NCI-H1436 (cell line): Measurements from ENCODE around the gene SUOX.
"Not testable (repeated sequence)": the region's sequence is repeated elsewhere in the genome, so short reads cannot be mapped to it uniquely, and the experiment has no call there.

Experiments
- DNase-seq: peaks from one replicate; lab custom pipeline; 2025; lab: John Stamatoyannopoulos, UW

SUOX gene

DNA sequence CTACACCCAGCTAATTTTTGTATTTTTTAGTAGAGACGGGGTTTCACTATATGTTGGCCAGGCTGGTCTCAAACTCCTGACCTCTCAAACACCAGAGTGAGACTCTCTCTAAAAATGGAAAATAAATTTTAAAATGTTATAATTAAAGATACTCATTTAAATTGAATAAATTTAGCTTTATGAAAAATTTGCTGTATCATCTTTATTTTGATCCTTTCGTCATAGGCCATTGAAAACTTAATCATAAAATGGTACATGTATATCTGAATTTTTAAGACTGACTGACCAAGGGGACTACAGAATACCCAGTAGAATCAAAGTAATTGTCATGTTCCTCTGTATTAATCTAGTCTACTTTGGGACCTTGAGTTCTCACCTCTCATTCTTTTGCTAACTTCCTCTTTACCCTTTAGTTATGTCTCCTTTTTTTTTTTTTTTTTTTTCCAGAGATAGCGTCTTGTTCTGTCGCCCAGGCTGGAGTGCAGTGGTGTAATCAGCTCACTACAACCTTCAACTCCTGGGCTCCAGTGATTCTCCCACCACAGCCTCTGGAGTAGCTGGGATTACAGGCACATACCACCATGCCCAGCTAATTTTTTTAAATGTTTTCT lies 13.7 kb upstream of the SUOX start:
- no peak for DNase-seq

DNA sequence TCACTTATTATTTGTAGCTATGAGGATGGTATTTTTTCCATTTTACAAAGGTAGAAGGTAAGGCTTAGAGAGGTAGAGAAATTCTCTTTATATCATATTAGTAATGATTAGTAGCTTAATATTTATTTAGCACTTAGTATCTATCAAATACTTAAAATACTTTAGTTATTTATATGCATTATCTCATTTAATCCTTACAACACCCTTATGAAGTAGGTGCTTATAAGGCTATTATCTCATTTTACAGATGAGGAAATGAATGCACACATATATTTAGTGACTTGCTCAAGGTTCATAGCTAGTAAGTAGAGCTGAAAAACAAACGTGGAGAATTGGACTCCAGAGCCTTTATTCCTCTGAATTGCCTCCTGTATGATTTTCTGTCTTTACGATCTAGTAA lies 12.2 kb upstream of the SUOX start:
- DNase-seq: no peak

DNA sequence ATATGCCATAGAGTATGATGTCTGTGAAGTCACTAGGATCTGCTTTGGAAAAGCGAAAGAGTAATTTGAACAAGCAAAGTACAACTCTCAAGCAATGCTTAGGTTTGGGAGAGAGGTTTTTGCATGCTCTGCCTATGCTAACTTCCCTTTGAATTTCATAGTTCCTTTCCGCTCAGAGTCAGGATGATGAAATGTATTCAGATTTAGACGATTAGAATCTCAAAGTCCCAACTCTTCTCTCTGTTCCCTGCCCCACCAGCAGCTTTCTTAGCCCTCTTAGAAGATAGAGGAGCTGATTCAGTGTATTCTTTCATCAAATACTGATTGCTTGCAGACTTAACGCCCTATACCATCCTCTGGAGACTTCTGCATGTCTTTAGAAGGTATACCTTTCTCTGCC lies 11.7 kb upstream of the SUOX start:
- no peak for DNase-seq

DNA sequence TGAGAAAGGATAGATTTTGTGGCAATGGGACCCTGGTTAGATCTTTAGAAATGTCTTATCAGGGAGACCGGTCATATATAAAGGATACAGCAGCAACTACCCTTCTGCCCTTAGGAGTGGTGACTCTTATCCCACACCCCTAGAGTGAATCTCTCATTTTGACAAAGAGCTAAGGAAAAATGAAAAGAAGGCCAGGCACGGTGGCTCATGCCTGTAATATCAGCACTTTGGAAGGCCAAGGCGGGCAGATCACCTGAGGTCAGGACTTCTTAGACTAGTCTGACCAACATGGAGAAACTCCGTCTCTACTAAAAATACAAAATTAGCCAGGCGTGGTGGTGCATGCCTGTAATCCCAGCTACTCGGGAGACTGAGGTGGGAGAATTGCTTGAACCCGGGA lies 11.1 kb upstream of the SUOX start:
- not testable (repeated sequence) for DNase-seq

DNA sequence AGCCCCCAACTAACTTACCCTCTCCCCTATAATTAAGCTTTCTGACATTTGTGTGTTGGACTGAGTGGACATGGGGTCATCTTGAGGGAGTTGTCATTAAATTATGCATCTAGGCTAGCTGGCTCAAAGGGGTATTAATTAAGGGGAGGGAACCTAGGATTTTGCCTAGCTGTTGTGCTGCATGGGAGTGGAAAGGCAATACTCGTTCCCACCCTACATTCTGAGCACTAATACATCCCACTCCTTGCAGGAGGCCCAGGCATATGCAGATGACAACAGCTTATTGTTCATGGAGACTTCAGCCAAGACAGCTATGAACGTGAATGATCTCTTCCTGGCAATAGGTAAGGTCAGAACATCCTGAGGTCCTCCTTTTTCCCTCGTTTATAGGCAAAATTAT lies 6.0 kb upstream of the SUOX start:
- no peak for DNase-seq

DNA sequence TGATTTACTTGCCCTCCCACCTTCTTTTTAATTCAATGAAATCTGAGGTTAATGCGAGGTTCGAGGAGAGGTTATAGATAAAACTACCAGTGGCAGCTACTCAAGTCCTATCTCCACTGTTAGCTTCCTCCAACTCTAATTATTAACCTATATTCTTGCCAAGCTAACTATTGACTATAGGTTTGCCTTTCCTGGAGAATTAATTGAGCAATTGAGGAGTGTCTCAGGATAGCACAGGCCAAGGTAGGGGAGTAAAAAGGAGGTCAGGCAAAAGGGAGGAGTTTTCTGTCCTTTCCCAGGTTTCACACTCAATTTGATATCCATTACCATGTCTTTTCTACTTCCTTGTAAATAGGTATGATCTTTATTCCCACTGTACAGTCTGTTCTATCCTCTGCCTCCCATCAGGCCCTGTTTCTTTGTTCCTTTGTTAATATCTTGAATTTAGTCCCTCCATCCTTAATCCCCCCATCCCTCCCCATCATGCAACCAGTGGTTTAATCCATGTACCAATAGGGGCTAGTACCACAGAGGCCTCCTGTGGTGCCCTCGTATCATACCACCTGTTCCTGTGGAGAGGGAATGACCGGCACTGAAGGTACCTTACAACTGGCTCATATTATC lies 3.7 kb upstream of the SUOX start:
- no peak for DNase-seq

DNA sequence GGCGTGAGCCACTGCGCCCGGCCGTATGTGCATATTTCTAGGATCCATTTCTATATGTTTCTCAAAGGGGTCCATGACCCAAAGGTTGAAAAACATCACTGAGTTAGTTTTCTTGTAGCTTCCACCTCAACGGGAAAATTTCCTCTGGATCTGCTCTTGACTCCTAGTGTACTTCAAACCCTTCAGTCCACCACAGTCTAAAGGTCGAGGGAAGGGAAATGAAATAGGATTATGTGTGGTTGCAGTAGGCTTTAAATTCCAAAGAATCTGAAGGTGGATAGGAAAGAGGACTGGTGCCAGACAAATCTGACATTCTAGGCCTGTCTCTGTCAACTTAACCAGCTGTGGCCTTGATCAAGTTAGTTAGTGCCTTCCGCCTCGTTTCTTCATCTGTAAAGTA lies 1.7 kb upstream of the SUOX start:
- DNase-seq: no peak

DNA sequence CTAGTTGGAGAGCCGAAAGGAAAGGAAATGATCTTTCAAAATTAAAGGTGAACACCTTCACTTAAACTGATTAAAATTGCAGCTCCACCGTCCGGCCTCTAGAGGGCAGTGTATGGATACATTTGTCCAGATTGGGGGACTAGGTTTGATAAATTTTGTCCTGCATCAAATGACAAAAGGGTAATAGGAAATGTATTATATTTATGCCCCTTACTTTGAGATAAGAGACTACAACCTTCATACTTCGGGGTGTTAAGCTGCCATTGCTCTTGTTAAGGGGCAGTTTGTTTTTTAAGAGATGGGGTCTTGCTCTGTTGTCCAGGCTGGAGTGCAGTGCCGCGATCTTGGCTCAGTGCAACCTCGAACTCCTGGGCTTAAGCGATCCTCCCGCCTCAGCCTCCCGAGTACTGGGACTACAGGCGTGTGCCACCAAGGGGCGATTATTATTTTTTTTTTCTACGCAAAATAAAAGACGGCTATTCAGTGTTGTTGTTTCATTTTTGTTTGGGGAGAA lies 818 bp upstream of the SUOX start:
- peak; percentile 20 for DNase-seq

DNA sequence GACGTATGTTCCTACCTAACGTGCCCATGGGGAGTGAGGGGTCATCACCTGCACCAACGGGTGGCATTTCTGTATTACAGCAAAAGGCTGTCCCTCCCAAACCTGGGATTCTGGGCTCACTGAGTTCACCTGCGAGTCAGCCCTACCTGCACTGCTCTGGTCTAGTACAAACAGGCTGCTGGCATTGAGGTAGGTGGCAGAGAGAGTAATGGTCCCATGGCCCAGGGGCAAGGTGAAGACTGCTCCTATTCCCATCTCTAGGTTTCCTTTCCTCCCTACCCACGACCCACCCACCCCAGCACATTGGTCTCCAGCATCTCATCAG lies 421 bp downstream of the SUOX start:
- no peak for DNase-seq

DNA sequence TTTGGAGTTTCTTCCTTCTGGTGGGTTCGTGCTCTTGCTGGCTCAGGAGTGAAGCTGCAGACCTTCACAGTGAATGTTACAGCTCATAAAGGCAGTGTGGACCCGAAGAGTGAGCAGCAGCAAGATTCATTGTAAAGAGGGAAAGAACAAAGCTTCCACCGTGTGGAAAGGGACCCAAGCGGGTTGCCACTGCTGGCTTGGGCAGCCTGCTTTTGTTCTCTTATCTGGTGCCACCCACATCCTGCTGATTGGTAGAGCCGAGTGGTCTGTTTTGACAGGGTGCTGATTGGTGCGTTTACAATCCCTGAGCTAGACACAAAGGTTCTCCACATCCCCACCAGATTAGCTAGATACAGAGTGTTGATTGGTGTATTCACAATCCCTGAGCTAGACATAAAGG lies 2.4 kb downstream of the SUOX start:
- not testable (repeated sequence) for DNase-seq

DNA sequence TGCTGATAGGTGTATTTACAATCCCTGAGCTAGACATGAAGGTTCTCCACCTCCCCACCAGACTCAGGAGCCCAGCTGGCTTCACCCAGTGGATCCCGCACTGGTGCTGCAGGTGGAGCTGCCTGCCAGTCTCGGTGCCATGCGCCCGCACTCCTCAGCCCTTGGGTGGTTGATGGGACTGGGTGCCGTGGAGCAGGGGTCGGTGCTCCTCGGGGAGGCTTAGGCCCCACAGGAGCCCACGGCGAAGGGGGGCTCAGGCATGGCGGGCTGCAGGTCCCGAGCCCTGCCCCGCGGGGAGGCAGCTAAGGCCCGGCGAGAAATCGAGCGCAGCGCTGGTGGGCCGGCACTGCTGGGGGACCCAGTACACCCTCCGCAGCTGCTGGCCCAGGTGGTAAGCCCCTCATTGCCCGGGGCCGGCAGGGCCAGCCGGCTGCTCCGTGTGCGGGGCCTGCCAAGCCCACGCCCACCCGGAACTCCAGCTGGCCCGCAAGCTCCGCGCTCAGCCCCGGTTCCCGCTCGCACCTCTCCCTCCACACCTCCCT lies 3.0 kb downstream of the SUOX start:
- not testable (repeated sequence) for DNase-seq

DNA sequence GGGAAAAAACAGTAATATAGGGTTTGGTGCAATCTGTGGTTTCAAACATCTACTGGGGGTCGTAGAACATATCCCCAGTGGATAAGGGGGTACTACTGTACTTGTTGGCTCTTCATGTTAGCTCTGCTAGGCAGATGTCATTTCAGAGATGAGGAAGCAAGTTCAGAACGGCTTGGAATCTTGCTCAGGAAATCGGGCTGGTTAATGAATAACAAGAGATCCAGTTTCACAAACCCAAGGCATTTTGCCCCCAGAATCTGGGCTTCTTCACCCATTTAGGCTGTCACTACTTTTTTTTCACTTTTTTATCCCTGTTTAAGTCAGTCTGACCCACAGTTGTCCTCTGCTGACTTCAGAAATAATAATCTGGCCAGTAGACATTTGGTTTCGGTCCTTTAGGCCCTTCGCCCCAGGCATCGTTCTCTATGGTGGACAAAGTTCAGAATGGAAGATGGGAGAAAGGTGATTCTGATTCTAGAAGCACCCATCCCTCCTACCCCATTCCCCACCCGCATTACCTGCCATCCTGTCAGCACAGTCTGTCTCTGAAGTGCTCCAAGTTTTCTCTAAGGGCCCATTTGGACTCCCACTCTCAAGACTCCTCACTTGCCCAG lies 4.5 kb downstream of the SUOX start:
- no peak for DNase-seq

DNA sequence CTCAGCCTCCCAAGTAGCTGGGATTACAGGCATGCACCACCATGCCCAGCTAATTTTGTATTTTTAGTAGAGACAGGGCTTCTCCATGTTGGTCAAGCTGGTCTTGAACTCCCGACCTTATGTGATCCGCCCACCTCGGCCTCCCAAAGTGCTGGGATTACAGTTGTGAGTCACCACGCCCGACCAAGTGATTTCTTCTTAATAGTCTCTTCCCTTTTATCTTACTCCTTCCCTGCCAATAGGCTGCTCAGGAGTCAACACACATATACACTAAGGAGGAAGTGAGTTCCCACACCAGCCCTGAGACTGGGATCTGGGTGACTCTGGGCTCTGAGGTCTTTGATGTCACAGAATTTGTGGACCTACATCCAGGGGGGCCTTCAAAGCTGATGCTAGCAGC lies 6.3 kb downstream of the SUOX start:
- DNase-seq: not testable (repeated sequence)

DNA sequence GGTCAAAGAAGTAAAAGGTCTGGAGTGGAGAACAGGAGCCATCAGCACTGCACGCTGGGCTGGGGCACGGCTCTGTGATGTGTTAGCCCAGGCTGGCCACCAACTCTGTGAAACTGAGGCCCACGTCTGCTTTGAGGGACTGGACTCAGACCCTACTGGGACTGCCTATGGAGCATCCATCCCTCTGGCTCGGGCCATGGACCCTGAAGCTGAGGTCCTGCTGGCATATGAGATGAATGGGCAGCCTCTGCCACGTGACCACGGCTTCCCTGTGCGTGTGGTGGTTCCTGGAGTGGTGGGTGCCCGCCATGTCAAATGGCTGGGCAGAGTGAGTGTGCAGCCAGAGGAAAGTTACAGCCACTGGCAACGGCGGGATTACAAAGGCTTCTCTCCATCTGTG lies 7.1 kb downstream of the SUOX start:
- no peak for DNase-seq

DNA sequence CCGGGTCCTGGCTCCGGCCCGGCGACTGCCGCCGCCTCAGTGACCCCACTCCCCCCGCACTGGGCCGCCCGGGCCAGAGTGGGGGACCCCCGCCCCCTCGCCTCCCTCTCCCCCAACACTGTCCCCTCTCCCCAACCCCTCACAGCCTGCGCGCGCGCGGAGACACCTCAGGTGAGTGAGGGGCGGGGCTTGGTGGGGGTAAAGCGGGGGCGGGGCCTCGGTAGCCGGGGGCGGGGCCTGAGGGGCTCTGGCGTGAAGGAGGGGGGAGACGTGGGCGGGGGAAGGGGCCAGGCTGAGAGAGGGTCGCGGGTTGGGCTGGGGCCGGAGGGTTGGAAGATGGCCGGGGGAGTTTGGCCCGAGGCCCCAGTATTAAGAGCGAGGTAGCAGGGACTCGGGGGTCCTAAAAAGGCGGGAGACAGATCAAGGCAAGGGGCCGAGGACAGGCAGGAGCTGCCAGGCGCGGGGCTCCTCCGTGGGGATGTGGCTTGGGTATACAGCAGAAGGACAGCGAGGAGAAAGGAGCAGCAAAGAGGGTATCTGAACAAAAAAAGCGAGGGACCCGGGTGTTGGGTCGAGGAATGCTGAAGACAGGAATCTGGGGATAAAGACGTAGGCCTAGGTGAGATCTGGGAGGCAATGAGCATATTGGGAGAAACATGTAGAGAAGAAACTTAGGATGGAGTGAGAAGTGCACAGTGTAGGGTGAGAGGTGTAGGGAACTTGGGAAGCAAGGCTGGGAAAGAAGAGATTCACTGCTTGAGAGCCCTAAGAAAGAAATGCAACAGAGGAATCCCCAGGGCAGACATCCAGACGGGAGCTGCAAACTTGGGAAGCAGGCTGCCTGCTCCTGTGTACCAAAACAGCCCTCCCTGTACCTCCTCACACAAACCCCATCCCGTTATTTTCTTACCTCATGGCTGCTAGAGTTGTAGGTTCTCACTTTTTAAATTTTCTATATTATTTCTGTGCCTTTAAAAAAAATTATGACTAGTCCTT lies 10.8 kb downstream of the SUOX start:
- peak; percentile 65 for DNase-seq

DNA sequence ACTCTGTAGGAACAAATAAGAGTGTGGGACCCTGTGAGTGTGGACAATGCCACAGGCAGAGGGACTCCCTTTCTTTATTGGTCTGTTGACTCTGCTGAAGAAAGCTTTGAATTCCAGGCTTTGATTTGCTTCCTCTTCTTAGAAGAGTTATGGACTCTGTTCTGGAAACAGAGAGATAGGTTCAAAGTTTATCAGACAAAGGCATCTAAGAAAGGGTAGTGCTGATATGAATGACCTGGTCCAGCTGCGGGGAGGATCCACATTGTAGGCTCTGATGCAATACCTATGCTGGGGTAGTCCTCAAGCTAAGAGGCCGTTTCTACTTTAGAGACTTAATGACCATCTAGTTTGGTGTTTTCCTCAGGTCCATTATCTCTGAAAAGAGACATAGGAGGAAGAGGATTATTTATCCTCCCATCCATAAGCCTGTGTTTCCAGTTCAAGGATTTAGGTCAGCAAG lies 13.1 kb downstream of the SUOX start:
- DNase-seq: no peak

DNA sequence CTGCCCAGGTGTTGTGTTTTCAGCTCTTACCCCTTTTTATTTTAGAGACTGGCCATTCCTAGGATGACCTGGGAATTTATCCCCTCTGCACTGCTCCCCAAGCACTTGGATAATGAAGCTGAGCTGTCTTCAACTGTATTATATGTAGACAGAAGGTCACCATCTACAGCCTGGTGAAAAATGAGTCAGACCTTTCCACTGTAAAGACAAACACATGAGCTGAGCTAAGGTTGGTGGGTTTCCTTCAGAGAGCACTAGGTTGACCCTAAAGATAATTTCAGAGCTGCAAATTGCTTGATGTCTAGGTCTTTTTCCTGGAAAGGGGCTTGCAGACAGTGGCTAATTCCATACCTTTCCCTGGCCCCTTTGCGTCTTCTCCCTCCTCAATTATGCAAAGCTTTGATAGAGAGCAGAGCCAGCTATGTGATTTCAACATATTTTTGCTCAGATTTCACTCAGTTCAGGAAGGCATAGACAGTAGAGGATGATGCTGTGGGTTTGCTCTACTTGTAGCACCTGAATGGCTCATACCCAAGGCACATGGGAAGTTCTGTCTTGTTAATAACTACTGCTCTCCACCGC lies 14.5 kb downstream of the SUOX start:
- DNase-seq: no peak

DNA sequence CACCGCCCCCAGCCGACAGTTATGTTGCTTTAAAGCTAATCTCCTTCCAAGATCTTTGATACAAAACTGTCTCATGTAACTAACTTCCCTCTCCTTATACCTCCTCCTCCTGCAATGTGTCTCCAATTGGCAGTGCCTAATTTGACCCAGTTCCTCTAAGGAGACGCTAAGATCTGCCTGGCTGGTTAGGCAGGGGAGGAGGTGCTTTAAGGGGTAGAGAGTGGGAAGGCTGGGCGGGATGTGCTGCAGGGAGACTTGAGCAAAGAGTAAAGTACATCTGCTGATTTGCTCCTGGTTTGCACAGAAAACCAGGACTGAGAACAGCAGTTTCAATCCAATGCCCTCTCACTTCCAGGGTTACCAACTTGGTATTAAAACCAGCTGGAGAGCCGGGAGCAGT lies 16.4 kb downstream of the SUOX start:
- no peak for DNase-seq

DNA sequence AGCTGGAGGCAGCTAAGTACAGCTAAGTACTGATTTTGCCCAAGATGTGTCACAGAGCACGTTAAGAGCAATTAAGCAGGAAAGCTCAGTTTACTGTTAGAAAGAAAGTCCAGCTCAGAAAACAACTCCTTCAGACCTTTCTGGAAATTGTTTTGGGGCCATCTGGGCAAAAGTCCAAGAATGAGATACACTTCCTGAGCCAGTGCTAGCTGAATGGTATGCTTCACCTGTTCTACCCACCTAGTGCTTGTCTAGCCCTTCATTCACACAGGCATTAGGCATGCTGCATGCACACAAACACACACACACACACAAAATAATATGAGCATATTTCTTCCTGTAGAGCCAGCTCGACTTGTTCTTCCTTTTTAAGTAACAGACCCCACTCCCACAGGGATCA lies 17.1 kb downstream of the SUOX start:
- DNase-seq: no peak

DNA sequence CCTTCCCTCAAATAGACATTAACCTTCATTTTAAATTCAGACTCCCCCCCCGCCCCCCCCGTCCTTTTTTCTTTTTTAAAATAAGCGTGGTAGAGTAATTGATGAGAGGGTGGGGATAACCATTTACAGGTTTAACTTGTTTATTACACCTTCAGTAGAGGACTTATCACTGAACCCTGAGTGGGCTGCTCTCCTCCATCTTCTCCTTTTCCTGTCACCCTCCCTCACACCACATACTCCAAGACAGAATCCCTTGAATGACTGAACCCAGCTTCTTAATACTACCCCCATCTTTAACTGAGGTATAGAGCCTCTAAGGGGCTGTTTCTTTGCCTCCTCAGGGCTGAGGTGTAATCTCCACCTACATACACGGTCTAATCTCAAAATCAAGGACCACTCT lies 20.1 kb downstream of the SUOX start:
- DNase-seq: no peak

DNA sequence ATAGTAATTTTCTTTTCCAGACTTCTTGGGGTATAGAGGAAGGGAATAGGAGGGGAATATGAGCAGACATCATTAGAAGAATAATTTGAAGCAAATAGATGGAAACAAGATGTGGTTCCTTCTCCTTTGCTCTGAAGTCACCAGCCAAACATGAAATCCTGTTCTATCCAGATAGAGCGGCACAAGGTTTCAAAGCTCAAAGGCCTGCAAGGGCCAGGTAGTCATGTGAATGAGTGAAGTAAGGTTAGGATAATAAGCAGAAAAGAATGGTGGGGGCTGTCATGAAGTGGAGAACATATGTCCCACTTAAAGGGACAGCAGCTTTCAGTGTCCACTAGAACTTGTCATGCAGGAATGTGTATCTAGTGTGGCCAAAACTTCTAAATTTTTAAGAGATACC lies 21.3 kb downstream of the SUOX start:
- no peak for DNase-seq
